LNCAP (cell line): ENCODE results near the gene AP3D1.
A peak's percentile ranks its signal among the peaks of the same experiment; 100 is the strongest.

Experiments
- CTCF ChIP-seq: fragments of 450-650 bp; IDR thresholded peaks from 2 replicates; pipeline ENCODE4 v1.5.1; 2017; ENCODE audit warnings: mild to moderate bottlenecking

Gene AP3D1

GRCh38 chr19:2101417-2102335, 49.7 kb downstream of the AP3D1 start:
- no peak for TF ChIP-seq CTCF

- no peak for TF ChIP-seq CTCF
Measured at GRCh38 chr19:2100719-2101061, 50.7 kb downstream of the AP3D1 start.

GRCh38 chr19:2099937-2100718, 51.2 kb downstream of the AP3D1 start:
- TF ChIP-seq CTCF, result no peak

GRCh38 chr19:2099054-2099501, 52.3 kb downstream of the AP3D1 start:
- no peak for TF ChIP-seq CTCF

GRCh38 chr19:2097886-2098327, 53.5 kb downstream of the AP3D1 start:
- TF ChIP-seq CTCF, result no peak

- TF ChIP-seq CTCF, result no peak
Measured at GRCh38 chr19:2097203-2097885, 54.0 kb downstream of the AP3D1 start.

- TF ChIP-seq CTCF, result peak; percentile 49; the same call in 1 of the 2 replicates
Measured at GRCh38 chr19:2096480-2097202, 54.7 kb downstream of the AP3D1 start, which contains the start of gene IZUMO4. TSS of gene IZUMO4 (plus strand) at chr19:2096915. CDS start at chr19:2096946, 31 bp downstream.
